GM12872 (cell line): Measurements from ENCODE around the gene EMP2.

Experiments
- TF ChIP-seq, protein P1 (sequence below): IDR thresholded peaks from 3 replicates; pipeline ENCODE4 v1.5.1; 2011; ENCODE audit warnings: low read depth, mild to moderate bottlenecking, low read length, moderate library complexity; ENCODE audit not compliant: insufficient read depth

The EMP2 gene

DNA sequence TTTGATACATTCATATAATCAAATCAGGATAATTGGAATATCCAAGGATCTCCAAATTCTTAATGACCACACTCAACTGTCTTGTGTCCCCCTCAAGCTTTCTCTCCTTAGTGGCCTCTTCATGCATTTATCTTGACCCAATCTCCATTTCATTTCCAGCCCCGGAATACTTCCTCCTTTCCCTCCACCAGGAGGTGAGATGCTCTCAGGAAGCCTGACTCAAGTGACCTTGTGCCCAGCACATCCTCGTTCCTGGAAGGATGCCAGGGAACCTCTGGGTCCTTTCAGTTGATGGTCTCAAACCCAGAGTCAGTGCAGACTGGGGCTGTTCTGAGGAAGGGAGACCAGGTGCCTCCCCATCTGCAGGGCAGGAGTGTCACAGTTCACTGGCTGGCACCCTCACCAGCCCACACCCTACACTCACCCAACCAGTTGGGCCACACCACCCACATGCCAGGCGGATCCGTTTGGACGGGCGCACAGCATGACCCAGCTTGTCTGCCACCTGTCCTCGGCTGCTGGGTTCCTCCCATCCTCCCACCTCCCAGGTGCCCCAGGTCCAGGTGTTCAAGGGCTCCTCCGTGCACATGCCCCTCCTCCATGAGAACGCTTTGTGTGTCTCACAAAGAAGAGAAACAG is 14.0 kb upstream of the EMP2 start:
- TF ChIP-seq, protein P1, sequence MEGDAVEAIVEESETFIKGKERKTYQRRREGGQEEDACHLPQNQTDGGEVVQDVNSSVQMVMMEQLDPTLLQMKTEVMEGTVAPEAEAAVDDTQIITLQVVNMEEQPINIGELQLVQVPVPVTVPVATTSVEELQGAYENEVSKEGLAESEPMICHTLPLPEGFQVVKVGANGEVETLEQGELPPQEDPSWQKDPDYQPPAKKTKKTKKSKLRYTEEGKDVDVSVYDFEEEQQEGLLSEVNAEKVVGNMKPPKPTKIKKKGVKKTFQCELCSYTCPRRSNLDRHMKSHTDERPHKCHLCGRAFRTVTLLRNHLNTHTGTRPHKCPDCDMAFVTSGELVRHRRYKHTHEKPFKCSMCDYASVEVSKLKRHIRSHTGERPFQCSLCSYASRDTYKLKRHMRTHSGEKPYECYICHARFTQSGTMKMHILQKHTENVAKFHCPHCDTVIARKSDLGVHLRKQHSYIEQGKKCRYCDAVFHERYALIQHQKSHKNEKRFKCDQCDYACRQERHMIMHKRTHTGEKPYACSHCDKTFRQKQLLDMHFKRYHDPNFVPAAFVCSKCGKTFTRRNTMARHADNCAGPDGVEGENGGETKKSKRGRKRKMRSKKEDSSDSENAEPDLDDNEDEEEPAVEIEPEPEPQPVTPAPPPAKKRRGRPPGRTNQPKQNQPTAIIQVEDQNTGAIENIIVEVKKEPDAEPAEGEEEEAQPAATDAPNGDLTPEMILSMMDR = no peak

DNA sequence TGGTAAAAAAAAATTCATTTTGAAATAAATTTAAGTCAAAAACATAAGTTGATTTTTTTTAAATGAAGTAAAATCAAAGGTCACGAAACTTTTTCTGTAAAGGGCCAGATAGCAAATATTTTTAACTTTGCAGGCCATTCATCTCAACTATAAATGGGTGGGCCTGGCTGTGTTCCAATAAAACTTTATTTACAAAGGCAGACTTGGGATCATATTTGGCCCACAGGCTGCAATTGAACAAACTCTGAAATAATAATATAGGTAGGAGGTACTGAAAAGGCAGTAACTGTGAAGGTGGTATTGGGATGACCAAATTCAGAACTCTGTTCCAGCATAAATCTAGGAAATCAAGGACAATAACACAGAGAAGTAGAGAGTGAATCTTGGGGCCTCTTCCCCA is 12.2 kb upstream of the EMP2 start:
- TF ChIP-seq, protein P1 = no peak

DNA sequence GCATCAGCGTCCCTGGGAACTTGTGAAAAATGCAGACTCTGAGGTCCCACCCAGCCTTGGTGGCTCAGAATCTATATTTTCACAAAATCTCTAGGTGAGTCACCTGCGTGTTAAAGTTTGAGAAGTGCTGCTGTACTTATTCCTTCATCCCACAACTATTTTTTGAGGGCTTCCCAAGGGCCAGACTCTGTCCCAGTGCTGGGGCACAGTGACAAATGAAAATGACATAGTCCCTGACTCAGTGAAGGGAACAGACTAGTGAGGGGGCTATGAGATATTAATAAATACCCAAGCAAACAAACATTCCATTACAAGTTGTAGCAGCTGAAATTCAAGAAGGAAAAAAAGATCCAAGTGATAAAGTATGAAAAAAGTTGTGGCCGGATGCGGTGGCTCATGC is 9.9 kb upstream of the EMP2 start:
- TF ChIP-seq, protein P1 = no peak

DNA sequence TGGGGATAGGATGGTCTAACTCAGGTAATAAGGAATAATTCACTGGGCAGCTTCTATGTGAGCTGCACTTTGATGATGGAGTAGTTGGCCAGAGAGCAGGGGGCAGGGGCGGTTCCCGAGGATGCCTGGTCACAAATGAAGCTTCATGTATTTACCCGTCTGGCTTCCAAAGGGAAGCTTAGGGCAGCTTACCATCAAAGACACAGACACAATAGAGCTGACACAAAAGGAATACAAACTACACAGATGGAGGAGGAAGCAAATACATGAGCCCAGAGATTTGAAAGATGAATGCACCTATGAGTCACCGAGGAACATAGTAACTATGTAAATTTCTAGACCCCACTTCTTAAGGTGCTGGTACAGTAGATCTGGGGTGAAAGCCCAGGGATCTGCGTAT is 8.7 kb upstream of the EMP2 start:
- TF ChIP-seq, protein P1 = no peak

DNA sequence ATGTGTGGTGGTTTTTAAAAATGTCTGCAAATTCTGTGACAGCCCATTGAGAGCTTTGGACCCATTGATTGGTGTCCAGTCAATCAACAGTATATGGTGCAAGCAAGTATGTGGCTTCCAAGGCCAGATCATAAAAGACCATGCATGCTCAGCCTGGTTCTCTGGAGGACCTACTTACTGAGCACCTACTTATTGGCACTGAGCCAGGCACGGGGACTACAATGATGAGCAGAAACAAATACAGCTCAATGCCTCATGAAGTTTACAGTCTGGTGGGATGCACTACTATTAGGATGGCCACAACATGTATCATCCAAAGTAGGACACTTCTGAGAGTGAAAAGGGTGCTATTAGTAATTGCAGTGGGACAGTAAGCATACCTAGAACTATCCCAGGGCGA is 7.2 kb upstream of the EMP2 start:
- TF ChIP-seq, protein P1 = no peak

DNA sequence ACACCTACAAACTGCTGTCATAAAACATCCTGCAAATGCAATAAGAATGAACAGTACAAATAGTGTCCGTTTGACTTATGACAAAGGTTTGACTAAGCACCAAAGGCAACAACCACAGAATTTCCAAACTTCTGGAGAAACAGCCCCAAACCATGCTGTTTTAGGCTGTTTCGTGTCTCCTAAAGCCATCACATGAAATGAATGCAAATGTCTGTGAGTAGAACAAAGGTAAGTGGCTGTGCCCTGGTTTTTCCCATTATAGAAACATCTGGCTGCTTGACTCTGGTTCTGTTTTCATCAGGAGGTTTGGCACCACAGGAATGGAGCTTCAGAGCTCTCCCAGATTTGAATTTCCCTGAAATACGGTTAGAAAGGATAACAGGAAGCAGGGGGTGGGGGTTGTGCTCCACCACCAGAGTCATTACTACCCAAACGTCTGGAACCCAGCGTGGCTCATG is 4.6 kb upstream of the EMP2 start:
- TF ChIP-seq, protein P1 = no peak

DNA sequence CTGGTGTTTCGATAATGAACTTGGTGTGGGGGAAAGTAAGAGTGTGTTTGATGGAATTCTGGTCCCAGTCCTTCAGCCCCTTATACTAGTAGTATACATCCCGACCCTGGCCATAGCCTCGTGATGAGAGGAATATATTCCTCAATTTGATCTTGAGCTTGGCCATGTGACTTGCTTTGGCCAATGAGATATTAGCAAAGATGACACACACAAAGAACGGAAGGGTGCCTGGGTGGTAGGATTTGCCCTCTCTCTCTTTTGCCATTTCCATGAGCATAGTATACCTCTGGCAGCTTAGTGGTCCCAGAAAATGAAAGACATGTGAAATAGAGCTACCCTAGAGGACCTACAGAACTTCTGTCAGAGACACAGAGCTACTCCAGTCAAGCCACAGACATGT is 2.9 kb upstream of the EMP2 start:
- TF ChIP-seq, protein P1 = no peak
